MM.1S (cell line): ENCODE data around the gene TP53TG5.

Experiments used
- DNase-seq: peaks from one replicate; pipeline ENCODE4 v3.0.0-alpha.2; 2015
- H2AFZ ChIP-seq: fragments of 300-600 bp; sonication (generic); 2 replicates; pipeline ENCODE4 v1.6.0; 2016; ENCODE audit warnings: antibody characterized with exemption, low read length
- H3F3A ChIP-seq: fragments of 300-600 bp; sonication (generic); 2 replicates; pipeline ENCODE4 v1.6.1; 2016; ENCODE audit warnings: mild to moderate bottlenecking, antibody characterized with exemption, low read length, moderate library complexity, mixed read lengths; ENCODE audit not compliant: insufficient read depth
- H3K27ac ChIP-seq: fragments of 300-600 bp; sonication (generic); 2 replicates; pipeline ENCODE4 v1.5.1; 2016; ENCODE audit warnings: mild to moderate bottlenecking, low read length
- H3K27me3 ChIP-seq: fragments of 300-600 bp; sonication (generic); replicated peaks from 2 replicates; pipeline ENCODE4 v1.6.0; 2016; ENCODE audit warnings: low read length; ENCODE audit not compliant: insufficient read depth
- H3K36me3 ChIP-seq: fragments of 300-600 bp; sonication (generic); replicated peaks from 2 replicates; pipeline ENCODE4 v1.6.1; 2016; ENCODE audit warnings: mild to moderate bottlenecking, low read length, mixed read lengths; ENCODE audit not compliant: insufficient read depth
- H3K4me1 ChIP-seq: fragments of 300-600 bp; sonication (generic); 2 replicates; pipeline ENCODE4 v1.6.1; 2016; ENCODE audit warnings: low read length, mixed read lengths
- H3K4me2 ChIP-seq: fragments of 300-600 bp; sonication (generic); 2 replicates; pipeline ENCODE4 v1.6.0; 2016; ENCODE audit warnings: low read depth, low read length
- H3K4me3 ChIP-seq: fragments of 300-600 bp; sonication (generic); 2 replicates; pipeline ENCODE4 v1.5.1; 2016; ENCODE audit warnings: low read length, mixed read lengths
- H3K79me2 ChIP-seq: fragments of 300-600 bp; sonication (generic); 2 replicates; pipeline ENCODE4 v1.6.1; 2016; ENCODE audit warnings: mixed run types, low read length, mixed read lengths
- H3K9ac ChIP-seq: fragments of 300-600 bp; sonication (generic); 2 replicates; pipeline ENCODE4 v1.6.1; 2016; ENCODE audit warnings: low read length, mixed read lengths
- H3K9me2 ChIP-seq: fragments of 300-600 bp; sonication (generic); replicated peaks from 2 replicates; pipeline ENCODE4 v1.6.1; 2016; ENCODE audit warnings: mild to moderate bottlenecking, low read length, mixed read lengths; ENCODE audit not compliant: insufficient read depth
- H3K9me3 ChIP-seq: fragments of 300-600 bp; sonication (generic); replicated peaks from 2 replicates; pipeline ENCODE4 v1.6.1; 2016; ENCODE audit warnings: mild to moderate bottlenecking, low read length, mixed read lengths; ENCODE audit not compliant: insufficient read depth
- H4K20me1 ChIP-seq: fragments of 300-600 bp; sonication (generic); 2 replicates; pipeline ENCODE4 v1.6.1; 2016; ENCODE audit warnings: mild to moderate bottlenecking, low read length, moderate library complexity, mixed read lengths; ENCODE audit not compliant: insufficient read depth
- EZH2 ChIP-seq: fragments of 300-600 bp; sonication (generic); optimal IDR thresholded peaks from 2 replicates; pipeline ENCODE3; 2017; ENCODE audit warnings: low read depth, mild to moderate bottlenecking, antibody characterized with exemption, low read length, mixed read lengths
- EZH2phosphoT487 ChIP-seq: fragments of 300-600 bp; sonication (generic); IDR thresholded peaks from 2 replicates; pipeline ENCODE4 v1.6.1; 2018; ENCODE audit warnings: antibody characterized with exemption, low read length
- TF ChIP-seq, protein P1 (sequence below): fragments of 300-600 bp; sonication (generic); IDR thresholded peaks from 2 replicates; pipeline ENCODE4 v1.5.1; 2016; ENCODE audit warnings: antibody characterized with exemption, low read length, mixed read lengths

TP53TG5 gene

DNA sequence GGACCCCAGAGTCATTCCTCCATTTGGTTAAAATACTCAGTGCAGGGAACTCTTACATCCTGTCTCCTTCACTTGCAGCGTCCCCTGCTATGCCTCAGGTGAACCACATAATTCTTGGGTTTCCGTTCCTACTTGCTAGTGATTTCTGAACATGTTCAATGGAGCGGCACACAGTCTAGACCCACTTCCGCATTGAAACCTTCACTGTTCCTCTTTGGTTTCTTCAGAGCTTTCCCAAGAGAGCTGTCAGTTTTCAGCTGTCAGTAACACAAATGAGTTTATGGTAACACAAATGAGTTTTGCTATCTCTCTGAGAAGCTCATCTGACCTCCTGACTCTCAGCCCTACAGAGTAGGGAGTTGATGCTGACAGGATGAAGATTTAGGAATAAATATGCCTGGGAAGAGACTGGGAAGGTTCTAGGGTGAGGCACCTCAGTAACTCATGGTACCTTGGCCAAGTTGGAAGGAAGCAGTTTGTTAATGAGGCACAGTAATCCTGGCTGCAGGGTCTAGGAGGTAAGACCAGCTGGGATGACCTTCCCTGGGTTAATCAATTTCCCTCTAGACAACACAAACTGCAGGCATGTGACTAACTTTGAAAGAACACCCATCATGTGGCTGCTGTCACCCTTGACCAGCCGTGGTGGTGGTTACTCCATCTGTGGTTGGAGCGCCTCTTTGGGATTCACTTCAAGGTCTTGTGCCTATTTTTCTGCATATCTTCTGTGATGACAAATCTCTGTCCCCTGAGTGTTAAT lies 9.7 kb downstream of the TP53TG5 start:
- Histone ChIP-seq H3K4me2 (peak overlapping the region; percentile 79), H3K27me3 (no peaks in the 10 kb centered on the region), H3K9me2 (no peaks in the 10 kb centered on the region), H3K27ac (peak overlapping the region; percentile 74), H3K79me2 (peaks cover 35% of the 10 kb centered on the region), H3K4me3 (peak overlapping the region; percentile 8; the same call in 1 of the 2 replicates), H3K9me3 (no peaks in the 10 kb centered on the region), H4K20me1 (no peaks in the 10 kb centered on the region), H3K9ac (no peak overlapping the region), H3F3A (peaks cover 29% of the 10 kb centered on the region), H2AFZ (no peak overlapping the region), H3K36me3 (no peaks in the 10 kb centered on the region), H3K4me1 (peaks cover 28% of the 10 kb centered on the region)
- DNase-seq, result peak; percentile 93
- TF ChIP-seq EZH2 (no peak), EZH2phosphoT487 (no peak)
- TF ChIP-seq, protein P1, sequence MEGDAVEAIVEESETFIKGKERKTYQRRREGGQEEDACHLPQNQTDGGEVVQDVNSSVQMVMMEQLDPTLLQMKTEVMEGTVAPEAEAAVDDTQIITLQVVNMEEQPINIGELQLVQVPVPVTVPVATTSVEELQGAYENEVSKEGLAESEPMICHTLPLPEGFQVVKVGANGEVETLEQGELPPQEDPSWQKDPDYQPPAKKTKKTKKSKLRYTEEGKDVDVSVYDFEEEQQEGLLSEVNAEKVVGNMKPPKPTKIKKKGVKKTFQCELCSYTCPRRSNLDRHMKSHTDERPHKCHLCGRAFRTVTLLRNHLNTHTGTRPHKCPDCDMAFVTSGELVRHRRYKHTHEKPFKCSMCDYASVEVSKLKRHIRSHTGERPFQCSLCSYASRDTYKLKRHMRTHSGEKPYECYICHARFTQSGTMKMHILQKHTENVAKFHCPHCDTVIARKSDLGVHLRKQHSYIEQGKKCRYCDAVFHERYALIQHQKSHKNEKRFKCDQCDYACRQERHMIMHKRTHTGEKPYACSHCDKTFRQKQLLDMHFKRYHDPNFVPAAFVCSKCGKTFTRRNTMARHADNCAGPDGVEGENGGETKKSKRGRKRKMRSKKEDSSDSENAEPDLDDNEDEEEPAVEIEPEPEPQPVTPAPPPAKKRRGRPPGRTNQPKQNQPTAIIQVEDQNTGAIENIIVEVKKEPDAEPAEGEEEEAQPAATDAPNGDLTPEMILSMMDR, result 0 out of 2 replicates have a peak, but pooled peaks have one; percentile 12

DNA sequence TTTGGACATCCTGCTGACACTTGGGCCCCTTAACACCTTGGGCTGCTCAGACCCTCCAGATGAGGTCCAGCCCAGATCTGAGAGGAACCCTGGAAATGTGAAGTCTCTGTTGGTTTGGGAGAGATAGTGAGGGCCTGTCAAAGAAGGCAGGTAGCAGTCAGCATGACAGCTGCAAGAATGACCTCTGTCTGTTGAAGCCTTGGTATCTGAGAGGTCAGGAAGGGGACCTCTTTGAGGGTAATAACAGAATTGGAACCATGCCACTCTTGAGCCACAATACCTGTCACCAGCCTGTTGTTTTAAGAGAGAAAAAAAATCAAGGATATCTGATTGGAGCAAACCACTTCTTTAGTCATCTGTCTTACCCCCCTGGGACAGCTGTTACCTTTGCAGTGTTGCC lies 11.0 kb downstream of the TP53TG5 start:
- Histone ChIP-seq H3K27ac (no peak overlapping the region), H3K27me3 (no peaks in the 10 kb centered on the region), H3K36me3 (no peaks in the 10 kb centered on the region), H3F3A (peaks cover 29% of the 10 kb centered on the region), H3K79me2 (peaks cover 39% of the 10 kb centered on the region), H3K9ac (no peak overlapping the region), H3K9me3 (no peaks in the 10 kb centered on the region), H3K9me2 (no peaks in the 10 kb centered on the region), H3K4me3 (no peak overlapping the region), H4K20me1 (no peaks in the 10 kb centered on the region), H3K4me1 (peaks cover 28% of the 10 kb centered on the region), H2AFZ (no peak overlapping the region), H3K4me2 (peak overlapping the region; percentile 79)
- TF ChIP-seq, protein P1, result no peak
- TF ChIP-seq EZH2, result no peak
- TF ChIP-seq EZH2phosphoT487, result no peak
- no peak for DNase-seq

DNA sequence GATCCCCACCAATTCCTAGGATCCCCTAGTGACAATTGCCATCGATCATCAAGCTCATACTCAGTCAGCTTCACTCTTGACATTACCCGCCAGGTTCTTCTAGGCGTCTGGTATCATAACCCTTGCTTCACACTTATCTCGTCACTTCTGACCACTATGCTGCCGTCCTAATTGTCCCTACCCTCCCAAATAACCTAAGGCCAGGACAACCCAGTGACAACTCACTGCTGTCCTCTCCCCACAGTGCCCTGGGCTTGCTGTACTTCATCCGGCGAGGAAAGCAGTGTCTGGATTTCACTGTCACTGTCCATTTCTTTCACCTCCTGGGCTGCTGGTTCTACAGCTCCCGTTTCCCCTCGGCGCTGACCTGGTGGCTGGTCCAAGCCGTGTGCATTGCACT lies 11.5 kb downstream of the TP53TG5 start:
- Histone ChIP-seq H3K27ac (no peak overlapping the region), H3K9ac (no peak overlapping the region), H4K20me1 (no peaks in the 10 kb centered on the region), H3K36me3 (no peaks in the 10 kb centered on the region), H2AFZ (no peak overlapping the region), H3K9me3 (no peaks in the 10 kb centered on the region), H3K9me2 (no peaks in the 10 kb centered on the region), H3K4me3 (no peak overlapping the region), H3K4me2 (no peak overlapping the region), H3K27me3 (no peaks in the 10 kb centered on the region), H3K79me2 (peaks cover 39% of the 10 kb centered on the region), H3K4me1 (peaks cover 28% of the 10 kb centered on the region), H3F3A (peaks cover 29% of the 10 kb centered on the region)
- no peak for TF ChIP-seq EZH2phosphoT487
- no peak for TF ChIP-seq EZH2
- TF ChIP-seq, protein P1, result no peak
- DNase-seq, result no peak
